Measurements from ENCODE around the gene SLC44A4.

SLC44A4 gene

GRCh38 chr6:31878726-31879125 lies at the start of gene SLC44A4:
SLC44A4 (minus strand) TSS chr6:31878997; CDS start chr6:31878980, 17 bp downstream.
- ATAC-seq, result no peak
- TF ChIP-seq ZC3H10 (CRISPR knock-in tag; IDR thresholded peaks at IDR 0.05) (no peak), ZFP3 (CRISPR knock-in tag; IDR thresholded peaks at IDR 0.05) (no peak), PPARA (CRISPR knock-in tag; IDR thresholded peaks at IDR 0.05; ENCODE audit: borderline replicate concordance) (no peak), ZNF565 (CRISPR knock-in tag; conservative IDR thresholded peaks at IDR 0.05; ENCODE audit: low read depth) (no peak), OSR1 (CRISPR knock-in tag; IDR thresholded peaks at IDR 0.05) (no peak), ISL1 (CRISPR knock-in tag; IDR thresholded peaks at IDR 0.05) (no peak), TSHZ2 (CRISPR knock-in tag; IDR thresholded peaks at IDR 0.05) (no peak), SNAI2 (CRISPR knock-in tag; IDR thresholded peaks at IDR 0.05) (no peak), TOX (CRISPR knock-in tag; IDR thresholded peaks at IDR 0.05; ENCODE audit: borderline replicate concordance) (no peak)

- no peak for ATAC-seq
- TF ChIP-seq GLIS3 (CRISPR knock-in tag; IDR thresholded peaks at IDR 0.05) (no peak), ZFP30 (CRISPR knock-in tag; IDR thresholded peaks at IDR 0.05) (no peak), ZNF565 (CRISPR knock-in tag; conservative IDR thresholded peaks at IDR 0.05; ENCODE audit: low read depth) (no peak), PATZ1 (CRISPR knock-in tag; IDR thresholded peaks at IDR 0.05; ENCODE audit: borderline replicate concordance) (no peak), ZC3H10 (CRISPR knock-in tag; IDR thresholded peaks at IDR 0.05) (no peak), POU6F1 (CRISPR knock-in tag; IDR thresholded peaks at IDR 0.05; ENCODE audit: borderline replicate concordance, low read depth) (no peak), BACH2 (CRISPR knock-in tag; IDR thresholded peaks at IDR 0.05; ENCODE audit: borderline replicate concordance) (no peak), ESRRG (CRISPR knock-in tag; IDR thresholded peaks at IDR 0.05) (no peak), CSDC2 (CRISPR knock-in tag; IDR thresholded peaks at IDR 0.05) (no peak), ZFP3 (CRISPR knock-in tag; IDR thresholded peaks at IDR 0.05) (no peak), SNAI2 (CRISPR knock-in tag; IDR thresholded peaks at IDR 0.05) (no peak), TSHZ2 (CRISPR knock-in tag; IDR thresholded peaks at IDR 0.05) (no peak)
Observed at GRCh38 chr6:31928672-31928939, 49.8 kb upstream of the SLC44A4 start.

- ATAC-seq, result no peak
- TF ChIP-seq ZFP3 (CRISPR knock-in tag; IDR thresholded peaks at IDR 0.05) (no peak), ZNF565 (CRISPR knock-in tag; conservative IDR thresholded peaks at IDR 0.05; ENCODE audit: low read depth) (no peak), ZNF70 (CRISPR knock-in tag; IDR thresholded peaks at IDR 0.05) (no peak), OSR1 (CRISPR knock-in tag; IDR thresholded peaks at IDR 0.05) (no peak), POU6F1 (CRISPR knock-in tag; IDR thresholded peaks at IDR 0.05; ENCODE audit: borderline replicate concordance, low read depth) (no peak), CREB5 (CRISPR knock-in tag; IDR thresholded peaks at IDR 0.05; ENCODE audit: low read depth) (no peak), PATZ1 (CRISPR knock-in tag; IDR thresholded peaks at IDR 0.05; ENCODE audit: borderline replicate concordance) (no peak), GLIS3 (CRISPR knock-in tag; IDR thresholded peaks at IDR 0.05) (no peak), TSHZ2 (CRISPR knock-in tag; IDR thresholded peaks at IDR 0.05) (no peak), ZFP30 (CRISPR knock-in tag; IDR thresholded peaks at IDR 0.05) (no peak)
Observed at GRCh38 chr6:31927863-31928671, 49.3 kb upstream of the SLC44A4 start.

Data from SK-N-SH treated with all-trans-retinoic acid at 6 μM for 48 hours (cell line).